Skin epidermis (tissue), 12 donors: ENCODE measurements around the gene EBF4.
"Not testable (repeated sequence)": the region's sequence is repeated elsewhere in the genome, so short reads cannot be mapped to it uniquely, and the experiment has no call there.

Experiments used
- H3K27ac ChIP-seq, 21 experiments: fragments of 200-600 bp; sonication (generic) in 11 of 21; one replicate each; pipeline ENCODE4 v1.5.0; 2020; ENCODE audit warnings: mild to moderate bottlenecking in 3 of 21, inconsistent platforms in 2 of 21, moderate library complexity in 2 of 21
- H3K4me3 ChIP-seq, 7 experiments: fragments of 200-600 bp; sonication (generic) in 2 of 7; one replicate each; pipeline ENCODE4 v1.5.0; 2020; ENCODE audit warnings: inconsistent platforms in 2 of 7, mild to moderate bottlenecking in 2 of 7, moderate library complexity in 1 of 7

The EBF4 gene

DNA sequence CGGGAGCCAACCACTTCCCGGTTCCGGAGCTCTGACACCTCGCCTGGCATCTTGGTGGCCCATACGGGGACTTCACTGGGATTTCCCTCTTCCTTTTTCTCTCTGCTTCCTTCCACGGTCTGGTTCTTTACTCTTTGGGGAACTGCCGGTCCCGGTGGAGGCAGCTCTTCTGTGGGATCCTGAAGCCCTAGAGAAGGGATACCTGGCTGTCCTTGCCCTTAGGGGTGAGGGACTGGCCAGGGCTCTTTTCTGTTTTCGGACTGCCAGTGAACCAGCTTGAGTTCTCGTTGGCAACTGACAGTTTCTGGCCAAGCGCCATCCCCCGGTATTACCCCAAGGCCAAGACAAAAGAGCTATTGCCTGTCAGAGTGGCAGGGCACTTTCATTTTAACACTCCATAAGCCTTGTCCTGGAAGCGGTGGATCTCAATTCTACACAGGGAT lies 108.7 kb downstream of the EBF4 start:
- H3K4me3 ChIP-seq, result peak overlapping the region in 2 of 7 experiments; percentile 17 to 30
- H3K27ac ChIP-seq, result peak overlapping the region in 3 of 21 experiments; percentile 14 to 67 (median 29)

DNA sequence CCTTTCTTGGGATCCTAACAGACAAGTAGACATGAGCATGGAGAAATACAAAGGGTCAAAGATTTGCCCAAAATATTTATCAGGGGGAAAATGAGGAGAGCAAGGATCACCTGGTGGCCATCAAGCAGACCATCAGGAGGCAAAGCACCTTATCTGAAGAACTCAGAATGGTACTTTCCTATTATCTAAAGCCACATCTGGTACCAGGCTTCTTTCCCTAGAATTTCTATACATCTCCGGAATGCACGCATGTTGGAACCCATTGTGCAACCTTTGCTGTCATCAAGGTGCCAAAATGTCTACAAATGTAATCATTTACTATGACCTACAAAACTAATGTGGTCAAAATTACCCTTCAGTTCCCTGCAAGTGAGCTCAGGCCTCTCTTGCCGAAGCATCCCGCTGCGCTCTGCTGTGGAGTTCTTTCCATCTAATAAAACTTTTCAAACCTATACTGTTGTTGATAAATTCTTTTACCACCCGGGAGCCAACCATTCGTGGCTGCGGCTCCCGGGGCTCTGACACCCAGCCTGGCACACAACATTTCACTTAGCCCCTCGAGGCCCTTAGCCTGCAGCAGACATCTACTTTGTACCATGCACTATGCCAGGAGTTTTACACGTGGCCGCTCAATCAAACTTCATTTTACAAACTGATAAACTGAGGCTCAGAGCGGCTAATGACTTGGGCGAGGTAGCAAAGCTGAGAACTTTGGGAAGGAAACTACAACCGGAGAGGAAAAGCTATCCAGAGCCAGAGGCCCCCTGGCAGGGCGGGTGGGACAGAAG lies 111.7 kb downstream of the EBF4 start:
- H3K27ac ChIP-seq, result peak overlapping the region in 1 of 21 experiments; percentile 33
- H3K4me3 ChIP-seq, result no peak overlapping the region

- Histone ChIP-seq H3K27ac (peak overlapping the region in 3 of 21 experiments; percentile 6 to 33 (median 19)), H3K4me3 (no peak overlapping the region)
Observed at GRCh38 chr20:2804852-2805688, 112.5 kb downstream of the EBF4 start.

DNA sequence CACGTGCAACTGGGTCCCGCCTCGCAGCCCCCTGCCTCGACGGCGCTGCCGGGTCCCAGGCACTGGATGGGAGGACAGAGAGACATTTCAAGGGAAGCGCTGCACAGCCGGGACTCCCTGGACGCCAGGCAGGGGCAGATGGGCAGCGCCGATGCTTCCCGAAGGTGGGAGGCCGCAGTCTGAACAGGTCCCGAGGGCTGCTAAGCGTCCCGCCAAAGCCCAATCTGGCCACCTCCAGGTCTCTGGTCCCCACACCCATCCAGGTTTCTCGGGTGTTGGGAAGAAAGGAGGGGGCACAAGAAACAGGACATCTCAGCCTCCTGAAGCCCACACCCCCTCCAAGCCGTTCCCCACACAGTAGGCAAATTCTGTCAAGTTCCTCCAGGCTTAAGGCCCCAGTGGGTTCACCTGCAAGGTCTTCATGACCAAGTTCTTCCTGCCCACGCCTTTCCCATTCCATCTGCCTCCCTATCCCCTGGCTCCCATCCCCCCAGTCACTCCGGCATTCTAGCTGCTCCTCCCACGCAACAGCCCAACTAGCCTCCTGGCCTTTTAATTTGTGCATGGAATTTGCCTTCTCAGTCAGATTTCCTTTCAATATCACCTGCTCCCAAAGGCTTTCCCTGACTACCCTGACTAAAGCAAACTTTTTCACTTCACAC lies 113.2 kb downstream of the EBF4 start:
- H3K4me3 ChIP-seq, result no peak overlapping the region

DNA sequence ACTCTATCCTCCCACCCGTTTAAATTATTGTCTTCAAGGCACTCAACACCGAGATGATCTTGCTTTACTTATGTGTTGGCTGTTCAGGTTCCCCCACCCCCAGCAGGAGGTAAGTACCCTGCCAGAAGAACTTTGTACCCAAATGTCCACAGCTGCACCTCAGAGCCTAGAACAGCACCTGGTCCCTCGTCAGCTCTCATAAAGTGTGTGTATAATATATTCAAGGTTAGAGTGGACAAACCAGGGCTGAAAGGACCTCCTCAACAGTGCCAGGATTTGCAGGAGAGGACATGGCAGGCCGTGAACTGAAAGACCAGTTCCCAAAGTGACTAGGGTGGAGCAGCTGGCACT lies 113.7 kb downstream of the EBF4 start:
- H3K27ac ChIP-seq, result no peak overlapping the region
- no peak overlapping the region for H3K4me3 ChIP-seq

More for the DNA sequence above, 113.2 kb downstream of the EBF4 start:
- peak overlapping the region in 1 of 21 experiments; percentile 19 for H3K27ac ChIP-seq

DNA sequence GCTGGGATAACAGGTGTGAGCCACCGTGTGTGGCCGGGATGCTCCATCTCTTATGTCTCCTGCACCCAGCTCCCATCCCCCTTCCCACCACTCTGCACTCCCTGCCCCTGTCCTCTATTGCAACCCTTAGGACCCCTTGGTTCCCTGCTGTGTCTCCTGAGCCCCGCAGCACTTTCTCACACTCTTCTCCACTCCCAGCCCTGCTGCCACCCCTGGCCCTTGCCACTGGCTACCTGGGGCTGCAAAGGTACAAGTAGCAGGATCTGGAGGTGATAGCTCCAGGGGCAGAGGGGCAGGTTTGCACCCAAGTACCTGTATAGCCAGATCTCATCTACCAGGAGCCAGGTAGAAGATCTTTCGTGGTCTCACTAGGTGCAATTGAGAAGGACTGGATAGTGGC lies 114.4 kb downstream of the EBF4 start:
- no peak overlapping the region for H3K4me3 ChIP-seq

GRCh38 chr20:2807929-2808328 lies 115.3 kb downstream of the EBF4 start:
- not testable (repeated sequence) for H3K27ac ChIP-seq

More for the DNA sequence above, 114.4 kb downstream of the EBF4 start:
- no peak overlapping the region for H3K27ac ChIP-seq

DNA sequence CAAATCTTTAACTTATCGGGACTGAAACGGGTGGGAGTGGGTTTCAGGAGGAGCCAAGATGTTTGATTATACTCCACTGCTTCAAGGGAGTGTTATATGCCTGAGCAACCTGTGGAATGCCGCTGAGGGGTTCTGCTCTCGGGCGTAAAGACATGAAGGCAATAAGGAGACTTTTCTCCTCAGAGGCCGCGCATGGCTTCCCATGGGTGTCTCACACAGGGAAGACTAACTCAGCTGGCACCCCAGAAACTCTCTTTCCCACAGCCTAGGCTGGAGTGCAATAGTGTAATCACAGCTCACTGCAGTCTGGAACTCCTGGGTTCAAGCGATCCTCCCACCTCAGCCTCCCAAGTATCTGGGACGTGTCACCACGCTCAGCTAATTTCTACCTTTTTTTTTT lies 117.1 kb downstream of the EBF4 start:
- Histone ChIP-seq H3K4me3 (no peak overlapping the region), H3K27ac (no peak overlapping the region)

More at GRCh38 chr20:2807929-2808328, 115.3 kb downstream of the EBF4 start:
- not testable (repeated sequence) for H3K4me3 ChIP-seq
